HG02870 (cell line): ENCODE measurements around the gene PKM.

Source experiments
- ATAC-seq: cut with Tn5 transposase; IDR thresholded peaks from one replicate; pipeline ENCODE4 v1.9.1; 2021; ENCODE audit warnings: mild to moderate bottlenecking, moderate library complexity; ENCODE audit not compliant: unreplicated experiment

Gene PKM

GRCh38 chr15:72161361-72162132, 69.4 kb downstream of the PKM start:
- ATAC-seq: no peak

- ATAC-seq: no peak
Measured at GRCh38 chr15:72160696-72161245, 70.2 kb downstream of the PKM start.

- ATAC-seq: no peak
Measured at GRCh38 chr15:72156928-72157327, 74.1 kb downstream of the PKM start.

- ATAC-seq: no peak
Measured at GRCh38 chr15:72155635-72156616, 75.1 kb downstream of the PKM start.

- no peak for ATAC-seq
Measured at GRCh38 chr15:72155003-72155621, 75.9 kb downstream of the PKM start.

- no peak for ATAC-seq
Measured at GRCh38 chr15:72154316-72154715, 76.7 kb downstream of the PKM start.

- no peak for ATAC-seq
Measured at GRCh38 chr15:72153269-72154000, 77.6 kb downstream of the PKM start.
